UCSD-AML1 (cell line): ENCODE measurements around the gene GDPD3.

Experiments
- DNase-seq: peaks from one replicate; lab custom pipeline; 2025; ENCODE audit not compliant: unreplicated experiment; lab: John Stamatoyannopoulos, UW

GDPD3 gene

DNA sequence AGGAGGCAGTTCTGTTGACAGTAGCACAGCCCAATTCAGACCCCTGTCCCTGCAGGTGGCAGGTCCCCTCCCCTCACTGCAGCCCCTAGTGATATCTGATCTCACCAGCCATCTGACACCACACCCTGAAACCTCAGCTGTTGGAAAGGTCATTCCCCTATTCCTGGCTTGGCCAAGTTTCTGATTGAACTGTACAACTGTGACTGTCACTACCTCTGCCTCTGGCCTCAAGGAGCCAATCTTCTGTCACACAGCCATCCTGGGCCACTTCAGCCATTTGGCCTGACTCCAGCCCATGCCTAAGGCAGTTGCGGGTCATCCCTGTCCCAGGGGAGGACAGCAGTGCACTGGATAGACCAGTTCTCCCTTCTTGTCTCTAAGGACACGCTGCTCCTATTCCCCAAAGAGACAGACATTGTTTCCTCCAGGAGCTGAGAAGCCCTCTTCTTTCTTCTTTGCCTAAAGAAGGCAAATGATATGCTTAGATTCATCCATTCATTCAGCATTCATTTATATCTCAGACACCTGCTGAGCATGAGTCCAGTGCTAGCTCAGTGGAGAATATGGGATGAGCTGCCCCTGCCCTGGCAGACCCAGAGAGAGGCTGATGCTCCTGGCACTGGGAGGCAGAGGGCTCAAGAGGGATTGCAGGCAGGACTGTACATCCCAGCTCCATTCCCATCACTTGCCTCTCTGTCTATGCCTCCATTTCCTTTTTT lies 52.3 kb downstream of the GDPD3 start:
- no peak for DNase-seq

DNA sequence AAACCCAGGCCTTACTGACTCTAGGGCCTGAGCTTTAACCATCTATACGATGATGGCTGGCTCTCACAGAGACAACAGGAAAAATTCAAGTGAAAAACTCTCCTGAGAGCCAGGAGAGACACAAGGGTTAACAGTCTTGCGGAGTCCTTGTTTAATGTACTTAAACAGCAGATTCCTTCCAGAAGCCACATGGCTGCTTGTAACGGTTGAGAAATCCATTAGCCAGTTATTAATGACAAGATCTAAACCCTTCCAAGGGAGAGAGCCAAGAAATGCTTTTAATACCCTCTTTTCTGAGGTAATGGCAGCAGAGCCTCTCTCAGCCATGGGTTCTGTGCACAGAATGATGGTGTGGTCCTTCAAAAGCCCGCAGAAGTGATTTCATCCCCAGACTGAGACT lies 53.0 kb downstream of the GDPD3 start:
- no peak for DNase-seq

DNA sequence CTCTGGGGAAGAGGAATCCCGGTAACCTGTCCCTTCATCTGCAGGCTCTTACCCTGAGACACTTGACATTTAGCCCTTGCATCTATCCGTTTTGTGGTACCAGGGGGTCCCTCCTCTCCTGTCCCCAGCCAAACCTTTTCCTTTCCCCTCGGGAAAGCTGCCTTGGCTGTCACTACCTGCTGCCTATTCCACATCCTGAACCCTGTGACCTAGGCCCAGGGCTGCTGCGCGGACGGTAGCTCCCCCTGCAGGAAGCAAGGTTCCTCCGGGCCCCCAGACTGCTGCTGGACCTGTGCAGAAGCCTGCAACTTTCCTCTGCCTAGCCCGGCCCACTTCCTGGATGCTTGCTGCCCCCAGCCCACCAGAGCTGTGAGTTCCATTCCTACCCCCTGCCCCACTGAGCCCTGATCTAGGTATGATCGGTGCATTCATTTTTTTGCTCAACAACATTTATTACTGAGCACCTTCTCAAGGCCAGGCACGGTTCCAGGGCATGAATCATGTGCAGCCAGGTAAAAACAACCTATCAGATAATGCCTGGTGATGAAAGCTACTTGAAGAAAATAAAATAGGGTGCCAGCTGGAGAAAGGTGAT lies 58.3 kb downstream of the GDPD3 start:
- DNase-seq, result peak; percentile 65
